GM21529 (cell line): Measurements from ENCODE around the gene TP53I11.

Source experiments
- ATAC-seq: cut with Tn5 transposase; IDR thresholded peaks from one replicate; pipeline ENCODE4 v1.9.1; 2021; ENCODE audit not compliant: unreplicated experiment

Gene TP53I11

GRCh38 chr11:44916331-44916730 is 34.4 kb downstream of the TP53I11 start:
- ATAC-seq, result no peak

- ATAC-seq, result no peak
These were observed 35.1 kb downstream of the TP53I11 start for GRCh38 chr11:44915621-44916020.

GRCh38 chr11:44915004-44915403 is 35.7 kb downstream of the TP53I11 start:
- ATAC-seq, result no peak

DNA sequence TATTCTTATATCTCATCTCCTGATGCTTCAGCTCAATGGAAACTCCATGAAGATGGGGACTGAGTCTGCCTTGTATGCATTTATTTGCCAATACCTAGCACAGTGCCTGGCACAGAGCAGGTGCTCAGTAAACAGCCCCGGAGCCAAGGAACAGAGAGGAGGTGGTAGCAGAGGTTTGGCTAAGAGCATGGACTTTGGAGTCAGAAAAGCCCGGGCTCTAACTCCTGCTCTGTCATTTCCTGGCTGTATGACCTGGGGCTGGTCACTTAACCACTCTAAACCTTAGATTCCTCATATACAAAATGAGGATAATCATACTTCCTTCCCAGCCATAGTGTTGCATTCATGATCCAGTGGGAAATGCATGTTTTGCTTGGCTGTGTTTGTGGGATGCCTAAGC is 36.6 kb downstream of the TP53I11 start:
- ATAC-seq, result no peak

DNA sequence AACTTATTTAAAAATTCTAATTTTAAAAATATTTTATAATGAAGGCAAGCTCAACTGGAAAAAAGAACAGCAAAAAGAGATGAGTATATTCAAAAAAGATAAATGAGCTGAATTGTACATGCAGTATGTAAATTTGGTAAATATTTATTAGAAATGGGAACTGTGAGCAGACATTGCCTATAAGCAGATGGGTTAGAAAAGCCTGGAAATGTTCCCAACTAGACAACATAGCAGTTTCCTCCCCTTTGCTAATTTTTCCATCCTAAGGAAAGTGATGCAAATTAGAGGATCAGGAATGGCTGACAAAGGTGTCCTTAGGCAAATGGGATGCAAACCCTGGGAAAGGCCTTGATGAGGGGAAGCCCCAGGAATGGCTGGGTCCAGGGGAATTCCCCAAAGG is 37.2 kb downstream of the TP53I11 start:
- ATAC-seq, result no peak

DNA sequence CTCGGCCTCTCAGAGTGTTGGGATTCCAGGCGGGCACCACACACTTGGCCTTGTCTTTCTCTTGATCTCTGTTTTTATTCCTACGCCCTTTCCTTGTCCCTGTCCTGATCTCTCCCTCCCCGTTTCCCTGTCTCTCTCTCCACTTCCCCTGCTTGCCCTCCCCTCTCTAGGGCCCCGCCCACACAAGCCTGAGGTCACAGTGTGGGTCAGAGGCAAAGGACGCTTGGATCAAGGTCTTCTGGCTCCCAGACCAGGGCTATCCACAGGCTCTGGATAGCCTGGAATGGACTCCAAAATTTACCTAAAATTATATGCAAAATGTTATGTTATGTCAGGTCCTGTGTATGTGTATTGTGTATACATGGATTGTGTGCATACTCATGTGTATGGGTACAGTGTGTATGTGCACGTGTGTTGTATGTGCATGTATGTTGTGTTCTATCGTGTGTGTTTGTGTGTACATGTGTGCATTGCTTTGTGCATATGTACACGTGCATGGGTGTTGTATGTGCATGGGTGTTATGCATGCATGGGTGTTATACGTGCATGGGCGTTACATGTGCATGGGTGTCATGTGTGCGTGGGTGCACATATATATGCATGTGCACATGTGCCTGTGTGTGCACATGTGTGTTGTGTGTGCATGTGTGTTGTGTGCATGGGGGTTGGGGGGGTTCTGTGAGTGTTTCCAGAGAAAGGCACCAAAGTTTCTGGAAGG is 38.3 kb downstream of the TP53I11 start:
- ATAC-seq, result no peak

GRCh38 chr11:44911029-44911814 is 39.5 kb downstream of the TP53I11 start:
- peak; percentile 80 for ATAC-seq

DNA sequence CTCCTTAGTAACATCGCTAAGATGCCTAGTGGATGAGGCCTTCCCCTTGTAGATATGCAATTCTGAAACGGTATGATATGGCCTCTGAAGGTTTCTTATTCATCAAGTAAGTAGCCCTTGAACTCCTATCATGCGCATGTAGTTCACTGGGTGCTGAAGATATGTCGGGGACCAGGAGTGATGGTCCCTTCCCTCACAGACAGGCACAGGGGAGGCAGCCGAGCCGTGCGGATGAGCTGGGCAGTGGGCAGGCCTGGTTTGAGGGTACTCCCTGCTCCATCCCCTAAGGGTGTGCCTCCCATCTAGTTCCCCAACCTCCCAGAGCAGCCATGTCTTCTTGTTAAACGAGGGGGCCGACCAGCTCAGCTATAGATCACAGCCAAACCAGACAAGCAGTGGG is 40.1 kb downstream of the TP53I11 start:
- no peak for ATAC-seq

DNA sequence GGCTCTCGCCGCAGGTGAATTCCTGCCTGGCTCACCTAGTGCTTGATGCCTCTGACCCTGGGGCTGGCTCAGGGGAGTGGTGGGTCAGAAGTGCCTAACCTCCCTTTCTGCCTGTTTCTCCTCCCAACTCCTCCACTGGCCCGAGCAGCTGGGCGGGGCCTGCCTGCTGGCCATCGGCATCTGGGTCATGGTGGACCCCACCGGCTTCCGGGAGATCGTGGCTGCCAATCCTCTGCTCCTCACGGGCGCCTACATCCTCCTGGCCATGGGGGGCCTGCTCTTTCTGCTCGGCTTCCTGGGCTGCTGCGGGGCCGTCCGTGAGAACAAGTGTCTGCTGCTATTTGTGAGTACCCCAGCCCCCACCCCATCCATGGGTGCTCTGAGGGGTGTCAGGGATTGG is 41.1 kb downstream of the TP53I11 start:
- ATAC-seq, result no peak

DNA sequence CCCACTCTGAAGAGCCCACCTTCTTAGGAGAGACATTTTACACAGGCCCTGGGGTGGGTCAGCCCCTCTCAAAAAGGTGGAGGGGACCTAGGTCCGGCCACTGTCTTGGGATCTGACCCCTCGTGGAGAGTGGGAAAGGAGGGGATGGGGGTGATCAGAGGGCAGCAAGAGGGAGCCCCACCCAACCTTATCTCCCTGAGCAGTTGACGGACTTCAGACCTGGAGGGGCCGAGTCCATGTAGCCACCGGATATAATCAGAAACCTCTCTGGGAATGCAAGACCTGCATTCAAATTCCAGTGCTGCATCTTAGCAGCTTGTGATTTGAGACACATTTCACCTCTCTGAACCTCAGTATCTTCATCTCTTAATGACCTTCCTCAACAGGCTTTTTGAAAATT is 44.0 kb downstream of the TP53I11 start:
- no peak for ATAC-seq

DNA sequence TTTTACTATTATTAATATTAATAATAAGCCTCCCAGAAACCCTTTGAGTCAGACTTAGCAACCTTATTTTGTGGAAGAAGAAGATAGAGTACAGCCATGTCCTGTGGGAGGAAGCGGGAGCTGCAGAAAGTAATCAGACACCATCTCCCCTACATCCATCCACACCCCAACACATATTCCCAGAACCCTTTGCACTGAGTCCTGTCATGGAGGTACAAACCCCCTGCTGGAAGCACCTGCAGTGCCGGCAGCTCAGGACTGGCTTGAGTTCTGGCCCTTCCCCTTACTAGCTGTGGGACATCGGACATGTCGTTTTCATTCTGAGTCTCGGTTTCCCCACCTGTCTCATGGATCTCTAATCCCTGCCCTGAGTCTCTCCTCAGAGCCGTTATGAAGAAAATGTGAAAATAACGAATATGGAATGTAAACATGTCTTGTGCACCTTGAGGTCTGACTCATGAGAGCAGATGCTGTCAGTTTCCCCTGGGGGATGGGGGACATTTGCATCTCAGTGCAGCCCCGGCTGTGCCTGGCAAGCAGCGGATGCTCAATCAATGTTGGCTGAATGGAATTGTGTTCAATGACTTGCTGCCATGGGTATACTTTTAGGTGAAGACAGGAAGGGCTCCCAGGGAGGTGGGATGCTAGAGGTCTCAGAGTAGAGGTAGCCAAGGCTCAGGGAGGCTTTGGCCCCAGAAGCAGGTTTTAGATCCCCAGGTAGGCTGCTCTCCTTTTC is 45.4 kb downstream of the TP53I11 start:
- no peak for ATAC-seq

DNA sequence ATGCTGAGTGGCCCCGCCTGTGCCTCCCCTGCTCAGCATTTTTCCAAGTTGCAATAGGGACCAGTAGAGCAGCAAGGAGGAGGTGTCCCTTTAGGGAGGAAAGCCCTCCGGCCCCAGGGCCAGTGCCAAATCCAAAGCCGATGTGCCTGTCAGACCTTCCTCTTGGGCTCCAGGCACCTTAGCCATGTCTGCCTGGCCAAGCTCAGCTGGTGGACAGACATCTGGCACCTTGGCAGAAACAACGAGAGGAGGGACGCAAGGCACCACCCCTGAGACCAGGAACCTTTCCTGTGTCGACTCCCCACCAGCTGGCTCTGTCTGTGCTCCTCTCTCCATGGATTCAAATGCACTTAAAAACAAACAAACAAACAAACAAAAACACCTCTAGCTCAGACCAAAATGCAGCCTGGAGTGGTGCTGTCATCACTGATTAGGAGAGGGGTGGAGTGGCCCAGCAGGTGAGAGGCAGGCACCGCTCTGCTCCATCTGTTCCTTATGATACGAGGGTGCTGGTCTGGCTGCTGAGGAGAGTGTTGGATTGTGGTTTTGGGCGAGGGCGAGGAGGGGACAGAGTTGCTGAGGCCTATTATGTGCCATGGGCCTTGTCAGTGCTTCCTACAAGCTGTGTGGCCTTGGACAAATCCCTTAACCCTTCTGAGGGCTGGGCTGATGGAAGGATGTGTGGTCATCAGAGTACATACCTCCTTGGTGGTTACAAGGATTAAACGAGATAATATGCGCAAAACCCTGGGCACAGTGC is 46.2 kb downstream of the TP53I11 start:
- ATAC-seq, result no peak

DNA sequence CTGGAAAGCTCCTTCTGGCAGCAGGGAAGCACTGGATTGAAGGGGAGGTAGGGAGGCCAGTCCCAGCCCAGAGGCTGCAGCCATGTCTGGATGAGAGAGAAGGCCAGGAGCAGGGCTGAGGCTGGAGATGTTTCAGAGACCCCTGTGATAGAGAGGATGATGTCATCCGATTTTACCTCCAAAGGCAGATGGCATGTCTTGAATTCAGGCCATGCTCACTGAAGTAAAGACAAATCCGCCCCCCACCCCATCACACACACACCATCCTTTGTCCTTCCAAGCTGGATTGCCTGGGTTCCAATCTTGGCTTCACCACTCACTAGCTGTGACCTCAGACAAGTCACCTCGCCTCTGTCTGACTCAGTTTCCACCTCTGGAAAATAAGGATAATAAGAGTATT is 47.2 kb downstream of the TP53I11 start:
- no peak for ATAC-seq

DNA sequence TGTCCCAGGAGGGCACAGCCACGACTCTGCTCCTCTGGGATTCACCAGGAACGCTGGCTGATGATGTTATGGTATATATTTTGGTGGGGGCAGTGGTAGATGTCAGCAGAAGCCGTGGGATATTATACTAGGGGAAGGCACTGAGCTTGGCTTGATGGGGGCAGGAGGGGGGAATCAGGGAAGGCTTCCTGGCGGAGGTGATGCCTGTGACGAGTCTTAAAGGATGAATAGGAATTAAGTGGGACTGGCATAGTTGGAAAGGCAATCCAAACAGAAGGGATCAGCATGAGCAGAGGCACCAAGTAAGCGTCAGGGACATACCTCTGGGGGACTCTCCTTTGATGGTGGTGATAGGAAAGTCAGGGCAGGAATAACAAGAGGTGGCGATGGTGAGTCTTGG is 47.6 kb downstream of the TP53I11 start:
- ATAC-seq, result no peak

DNA sequence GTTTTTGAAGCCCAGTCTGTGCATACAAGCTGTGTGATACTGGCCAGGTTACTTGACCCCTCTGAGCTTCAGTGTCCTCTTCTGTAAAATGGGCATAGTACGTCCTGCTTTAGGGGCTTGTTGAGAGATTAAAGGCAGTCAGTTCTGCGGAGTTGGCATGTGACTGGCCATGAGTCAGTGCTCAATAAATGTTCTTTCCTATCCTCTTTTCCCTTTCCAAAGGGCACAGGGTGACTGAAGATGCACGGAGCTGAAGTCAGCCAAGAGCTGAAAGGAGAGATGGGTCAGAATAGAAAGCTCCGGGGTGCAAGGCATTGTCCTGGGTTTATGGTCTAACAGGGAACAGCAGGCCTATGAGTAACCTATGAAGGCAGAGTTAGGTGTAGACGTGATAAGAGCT is 48.9 kb downstream of the TP53I11 start:
- no peak for ATAC-seq

DNA sequence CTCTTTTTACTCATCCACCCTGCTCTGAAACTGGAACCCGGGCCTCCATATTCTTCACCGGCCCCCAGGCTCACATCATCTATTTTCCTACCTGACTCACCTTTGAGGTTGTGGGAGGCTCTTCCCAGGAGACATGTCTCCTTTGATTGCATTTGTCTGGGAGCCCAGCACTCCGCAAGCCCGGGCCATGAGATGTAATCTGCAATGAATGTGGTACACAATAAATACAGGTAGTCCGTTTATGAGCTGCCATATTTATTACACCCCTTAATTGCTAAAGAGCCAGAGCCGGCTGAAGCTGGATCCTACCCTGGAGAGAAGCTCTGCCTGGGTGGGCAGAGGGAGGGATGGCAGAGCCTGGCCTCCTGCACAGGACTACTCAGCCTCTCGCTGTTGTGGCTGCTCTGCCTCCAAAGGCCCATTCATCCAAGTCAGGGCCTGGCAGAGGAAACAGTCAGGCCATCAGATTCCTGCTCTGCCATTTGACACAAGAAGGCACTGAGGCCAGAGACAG is 49.5 kb downstream of the TP53I11 start:
- ATAC-seq, result no peak

- ATAC-seq, result no peak
These were observed 50.7 kb downstream of the TP53I11 start for GRCh38 chr11:44899959-44900358.

DNA sequence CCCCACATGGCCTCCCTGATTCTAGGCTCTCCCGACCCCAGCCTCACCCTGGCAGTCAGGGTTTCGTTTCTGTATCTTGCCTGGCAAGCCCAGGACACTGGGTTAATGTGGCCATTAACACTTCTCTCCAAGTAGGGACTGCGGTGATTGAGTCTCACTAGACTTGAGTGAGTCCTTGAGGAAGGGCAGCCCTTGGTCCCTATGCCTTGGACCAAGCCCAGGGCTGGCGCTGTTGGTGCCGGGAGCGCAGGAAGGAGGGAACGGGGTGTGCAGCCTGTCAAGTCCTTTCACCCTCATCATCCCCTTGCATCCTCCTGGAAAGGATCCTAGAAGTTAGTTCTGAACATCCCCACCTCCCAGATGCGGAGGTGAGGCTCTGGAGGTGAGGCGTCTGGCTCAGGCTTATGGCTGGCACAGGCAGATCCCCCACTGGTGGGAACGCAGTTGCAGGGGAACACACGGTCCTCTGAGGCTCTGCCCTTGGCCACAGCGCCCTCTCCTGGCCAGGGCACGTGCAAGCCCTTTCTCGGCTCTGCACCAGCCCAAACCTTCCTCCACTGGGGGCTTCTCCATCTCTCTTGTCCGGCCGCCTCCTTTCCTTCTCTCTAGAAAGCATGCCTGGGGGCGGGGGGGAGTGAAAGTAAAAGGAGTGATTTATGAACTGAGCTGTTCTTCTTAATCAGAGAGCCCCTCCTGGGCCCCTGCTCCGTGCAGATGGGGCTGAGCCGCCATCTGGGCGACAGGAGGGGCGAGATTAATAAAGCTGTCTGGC is 56.7 kb downstream of the TP53I11 start:
- ATAC-seq, result no peak

- ATAC-seq, result no peak
These were observed 57.3 kb downstream of the TP53I11 start for GRCh38 chr11:44893308-44893822.

GRCh38 chr11:44892843-44893242 is 57.8 kb downstream of the TP53I11 start:
- ATAC-seq, result no peak
